HG02943 (cell line): ENCODE results near the gene SLC8B1.

Source experiments
- ATAC-seq: cut with Tn5 transposase; IDR thresholded peaks from one replicate; pipeline ENCODE4 v1.9.1; 2021; ENCODE audit warnings: mild to moderate bottlenecking, low read depth, moderate library complexity; ENCODE audit not compliant: unreplicated experiment

Gene SLC8B1

DNA sequence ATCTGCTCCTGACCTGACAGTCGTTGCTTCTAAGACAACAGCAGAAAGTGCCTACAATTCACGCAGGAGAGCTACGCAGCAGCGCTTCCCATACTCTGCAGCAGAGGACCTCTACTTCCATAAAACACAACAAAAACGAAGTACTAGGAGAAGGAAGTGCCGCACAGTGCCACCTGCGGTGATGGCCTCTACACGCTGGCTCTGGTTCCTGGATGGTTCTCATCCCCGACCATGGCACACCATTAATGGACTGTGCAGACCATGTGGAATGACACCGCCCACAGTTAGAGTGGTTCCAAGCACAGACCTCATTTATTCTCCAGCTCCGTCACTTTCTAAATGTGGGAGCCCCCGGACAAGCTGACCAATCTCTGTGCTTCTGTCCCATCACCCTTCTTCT lies 85.4 kb downstream of the SLC8B1 start:
- ATAC-seq = no peak

GRCh38 chr12:113248842-113249435 lies 86.0 kb downstream of the SLC8B1 start:
- no peak for ATAC-seq
